ENCODE data around the gene GOT2.

DNA sequence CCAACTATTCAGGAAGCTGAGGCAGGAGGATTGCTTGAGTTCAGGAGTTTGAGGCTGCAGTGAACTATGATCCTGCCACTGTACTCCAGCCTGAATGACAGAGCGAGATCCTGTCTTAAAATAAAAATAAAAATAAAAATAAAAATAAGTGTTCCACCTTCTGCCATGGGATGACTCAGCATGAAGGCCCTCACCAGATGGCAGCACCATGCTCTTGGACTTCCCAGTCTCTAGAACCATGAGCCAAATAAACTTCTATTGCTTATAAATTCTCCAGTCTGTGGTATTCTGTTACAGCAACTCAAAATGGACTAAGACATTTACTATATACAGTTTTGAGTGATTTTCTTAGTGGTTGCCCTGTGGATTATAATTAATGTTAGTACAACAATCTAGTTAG, 41.7 kb downstream of the GOT2 start:
- TF ChIP-seq, protein P1, sequence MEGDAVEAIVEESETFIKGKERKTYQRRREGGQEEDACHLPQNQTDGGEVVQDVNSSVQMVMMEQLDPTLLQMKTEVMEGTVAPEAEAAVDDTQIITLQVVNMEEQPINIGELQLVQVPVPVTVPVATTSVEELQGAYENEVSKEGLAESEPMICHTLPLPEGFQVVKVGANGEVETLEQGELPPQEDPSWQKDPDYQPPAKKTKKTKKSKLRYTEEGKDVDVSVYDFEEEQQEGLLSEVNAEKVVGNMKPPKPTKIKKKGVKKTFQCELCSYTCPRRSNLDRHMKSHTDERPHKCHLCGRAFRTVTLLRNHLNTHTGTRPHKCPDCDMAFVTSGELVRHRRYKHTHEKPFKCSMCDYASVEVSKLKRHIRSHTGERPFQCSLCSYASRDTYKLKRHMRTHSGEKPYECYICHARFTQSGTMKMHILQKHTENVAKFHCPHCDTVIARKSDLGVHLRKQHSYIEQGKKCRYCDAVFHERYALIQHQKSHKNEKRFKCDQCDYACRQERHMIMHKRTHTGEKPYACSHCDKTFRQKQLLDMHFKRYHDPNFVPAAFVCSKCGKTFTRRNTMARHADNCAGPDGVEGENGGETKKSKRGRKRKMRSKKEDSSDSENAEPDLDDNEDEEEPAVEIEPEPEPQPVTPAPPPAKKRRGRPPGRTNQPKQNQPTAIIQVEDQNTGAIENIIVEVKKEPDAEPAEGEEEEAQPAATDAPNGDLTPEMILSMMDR (conservative IDR thresholded peaks at IDR 0.05): no peak
- no peak for TF ChIP-seq ZFX (IDR thresholded peaks at IDR 0.05)
